ENCODE data around the gene CHRM5.
"Not testable (repeated sequence)": the region's sequence is repeated elsewhere in the genome, so short reads cannot be mapped to it uniquely, and the experiment has no call there.

CHRM5 gene

DNA sequence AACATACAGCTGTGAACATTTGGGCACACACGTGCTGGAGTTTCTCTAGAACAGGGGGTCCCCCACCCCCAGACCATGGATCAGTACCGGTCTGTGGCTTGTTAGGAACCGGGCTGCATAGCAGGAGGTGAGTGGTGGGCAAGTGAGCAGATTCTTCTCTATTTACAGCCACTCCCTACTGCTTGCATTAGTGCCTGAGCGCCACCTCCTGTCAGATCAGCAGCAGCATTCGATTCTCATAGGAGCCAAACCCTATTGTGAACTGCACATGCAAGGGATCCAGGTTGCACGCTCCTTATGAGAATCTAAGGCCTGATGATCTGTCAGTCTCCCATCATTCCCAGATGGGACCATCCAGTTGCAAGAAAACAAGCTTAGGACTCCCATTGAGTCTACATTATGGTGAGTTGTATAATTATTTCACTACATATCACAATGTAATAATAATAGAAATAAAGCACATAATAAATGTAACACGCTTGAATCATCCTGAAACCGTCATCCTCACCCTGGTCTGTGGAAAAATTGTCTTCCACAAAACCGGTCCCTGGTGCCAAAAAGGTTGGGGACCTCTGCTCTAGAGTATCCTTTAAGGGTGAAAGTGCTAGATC is 25.8 kb downstream of the CHRM5 start:
- peak; percentile 33 to 45 for DNase-seq

DNA sequence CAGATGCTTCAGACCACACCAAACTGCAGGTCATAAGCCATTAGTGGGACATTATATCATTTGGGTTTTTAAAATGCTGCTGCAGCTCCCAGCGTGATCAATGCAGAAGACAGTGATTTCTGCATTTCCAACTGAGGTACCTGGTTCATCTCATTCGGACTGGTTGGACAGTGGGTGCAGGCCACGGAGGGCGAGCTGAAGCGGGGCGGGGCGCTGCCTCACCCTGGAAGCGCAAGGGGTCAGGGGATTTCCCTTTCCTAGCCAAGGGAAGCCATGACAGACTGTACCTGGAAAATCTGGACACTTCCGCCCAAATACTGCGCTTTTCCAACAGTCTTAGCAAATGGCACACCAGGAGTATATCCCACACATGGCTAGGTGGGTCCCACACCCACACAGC is 27.4 kb downstream of the CHRM5 start:
- not testable (repeated sequence) for DNase-seq

DNA sequence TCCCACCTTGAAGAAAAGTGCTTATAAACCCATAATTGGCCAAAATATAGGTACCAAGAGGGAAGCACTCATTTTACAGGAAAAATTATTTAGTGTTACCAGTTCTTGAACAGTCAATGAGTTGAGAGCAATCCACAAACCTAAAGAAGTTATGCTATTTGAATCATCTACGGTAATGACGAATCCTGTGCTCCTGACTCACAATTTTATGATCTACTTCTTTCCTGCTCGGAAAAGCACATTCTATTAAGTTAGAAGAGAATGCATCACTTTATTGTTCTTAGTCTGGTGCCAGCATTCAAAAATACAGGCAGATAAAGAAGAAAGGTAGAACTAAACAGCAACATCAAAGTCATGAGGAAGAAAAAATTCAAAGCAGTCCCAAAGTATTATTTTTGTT is 33.2 kb downstream of the CHRM5 start:
- DNase-seq: no peak

DNA sequence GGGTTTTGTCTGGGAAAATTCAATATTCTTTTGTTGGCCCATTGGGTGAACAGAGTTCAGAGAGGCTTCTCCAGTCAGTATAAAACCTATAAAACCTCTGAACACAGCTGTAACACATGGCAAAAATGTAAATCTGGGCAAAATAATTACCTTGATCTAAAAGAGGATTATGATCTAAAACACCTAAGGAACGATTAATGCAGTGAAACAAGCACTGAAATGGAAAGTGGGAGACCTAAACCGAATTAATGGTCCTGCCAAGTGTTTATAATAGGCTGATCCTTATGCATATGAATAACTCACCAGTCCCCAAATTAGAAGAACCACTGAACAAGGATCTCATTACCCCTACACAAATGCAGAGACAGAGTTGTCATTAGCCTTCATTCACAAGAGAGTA is 38.1 kb downstream of the CHRM5 start:
- DNase-seq: no peak

DNA sequence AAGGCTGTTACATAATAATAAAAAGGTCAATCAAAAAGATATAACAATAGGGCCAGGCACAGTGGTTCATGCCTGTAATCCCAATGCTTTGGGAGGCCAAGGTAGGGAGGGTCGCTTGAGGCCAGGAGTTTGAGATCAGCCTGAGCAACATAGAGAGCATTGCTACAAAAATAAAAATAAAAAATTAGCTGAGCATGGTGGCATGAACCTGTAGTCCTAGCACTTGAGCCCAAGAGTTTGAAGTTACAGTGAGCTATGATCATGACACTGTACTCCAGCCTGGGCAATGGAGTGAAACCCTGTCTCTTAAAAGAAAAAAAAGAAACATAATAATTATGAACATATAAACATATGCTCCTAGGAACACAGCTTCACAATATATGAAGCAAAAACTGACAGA is 41.4 kb downstream of the CHRM5 start:
- DNase-seq: no peak

DNA sequence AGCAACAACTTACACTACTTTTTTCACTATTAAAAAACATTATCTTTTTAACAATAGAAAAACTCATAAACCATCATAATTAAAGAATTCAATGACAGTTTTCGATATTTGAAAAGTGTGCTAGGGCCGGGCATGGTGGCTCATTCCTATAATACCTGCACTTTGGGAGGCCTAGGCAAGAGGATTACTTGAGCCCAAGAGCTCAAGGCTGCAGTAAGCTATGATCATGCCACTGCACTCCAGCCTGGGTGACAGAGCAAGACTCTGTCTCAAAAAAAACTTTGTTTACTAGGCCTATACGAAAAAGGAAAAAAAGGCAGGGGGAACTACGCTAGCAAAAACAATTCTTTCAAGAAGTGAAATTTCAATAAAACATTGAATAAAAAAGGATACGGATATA is 42.6 kb downstream of the CHRM5 start:
- DNase-seq: no peak

DNA sequence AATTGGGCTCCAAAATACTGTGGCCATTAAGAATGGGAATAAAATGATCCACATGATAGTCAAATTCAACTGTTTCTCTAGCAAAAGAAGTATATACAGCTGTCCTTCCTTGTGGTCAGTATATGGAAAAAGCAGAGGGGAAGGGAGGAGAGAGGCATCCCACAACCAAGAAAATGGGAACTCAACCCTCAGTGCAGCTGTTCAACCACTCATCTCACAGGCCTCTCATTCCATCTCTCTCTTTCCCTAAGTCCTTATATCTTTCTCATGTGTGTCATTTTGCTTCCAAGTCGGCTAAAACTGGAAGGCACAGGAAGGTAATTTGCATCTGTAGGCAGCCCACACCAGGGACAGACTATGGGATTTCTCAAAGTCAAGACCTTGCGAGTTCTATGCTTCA is 43.2 kb downstream of the CHRM5 start:
- DNase-seq: no peak

DNA sequence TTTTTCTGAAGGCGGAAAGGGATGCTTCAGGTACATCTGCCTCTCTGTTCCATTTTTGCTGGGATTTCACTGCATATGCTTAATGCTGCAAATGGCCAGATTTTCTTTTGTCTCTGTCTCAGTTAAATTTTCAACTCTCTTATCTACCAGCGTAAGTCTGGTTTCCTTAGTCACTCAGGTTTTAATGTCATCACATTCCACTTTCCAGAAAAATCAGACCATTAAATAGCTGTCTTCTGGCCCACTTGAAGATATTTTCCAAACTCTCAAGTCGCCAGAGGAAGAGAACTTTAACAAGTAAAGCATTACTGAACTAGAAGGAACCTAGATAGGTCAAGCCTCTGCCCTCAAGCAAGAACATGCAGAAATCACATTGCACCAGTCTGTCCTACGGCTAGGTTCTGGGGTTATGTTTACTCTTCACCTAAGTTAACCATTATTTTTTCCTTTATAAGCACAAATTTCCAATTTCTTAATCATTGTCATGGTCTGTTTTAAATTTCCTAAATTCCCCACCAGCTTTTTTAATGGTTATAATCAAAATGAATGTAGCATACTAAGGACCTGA is 44.2 kb downstream of the CHRM5 start:
- DNase-seq: no peak

DNA sequence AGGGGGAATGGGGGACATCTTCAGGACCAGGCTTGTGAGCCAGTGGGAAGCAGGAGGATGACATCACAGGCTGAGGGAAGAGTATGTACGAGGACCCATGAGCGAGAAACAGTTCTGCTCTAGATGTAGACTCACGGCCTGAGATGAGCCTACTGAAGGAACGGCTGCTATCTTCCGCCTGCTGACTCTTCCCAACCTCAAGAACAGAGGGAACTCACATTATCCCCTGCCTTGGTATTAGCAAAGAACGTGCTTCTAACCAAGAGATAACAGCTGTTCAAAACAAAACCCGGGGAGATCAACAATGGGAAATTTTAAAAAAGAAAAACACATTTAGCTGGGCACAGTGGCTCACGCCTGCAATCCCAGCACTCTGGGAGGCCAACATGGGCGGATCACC is 45.4 kb downstream of the CHRM5 start:
- DNase-seq: no peak

DNA sequence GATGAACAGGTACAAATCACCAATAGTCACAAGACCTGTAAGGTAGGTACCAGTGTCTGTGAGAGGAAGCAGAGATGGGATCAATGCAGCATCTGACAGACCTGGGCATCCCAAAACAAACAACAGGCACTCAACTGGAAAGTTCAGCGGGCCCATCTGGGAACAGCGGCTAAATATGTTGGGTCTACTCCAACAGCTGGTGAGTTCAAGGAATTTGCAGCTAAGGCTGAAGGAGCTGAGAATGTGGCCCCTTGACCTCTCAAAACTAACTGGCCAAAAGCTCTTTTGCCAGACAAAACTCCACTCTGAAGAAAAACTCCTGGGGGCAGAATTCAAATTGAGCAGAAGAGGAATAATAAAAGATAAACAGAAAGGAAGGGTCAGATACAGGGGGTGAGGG is 46.3 kb downstream of the CHRM5 start:
- no peak for DNase-seq

DNA sequence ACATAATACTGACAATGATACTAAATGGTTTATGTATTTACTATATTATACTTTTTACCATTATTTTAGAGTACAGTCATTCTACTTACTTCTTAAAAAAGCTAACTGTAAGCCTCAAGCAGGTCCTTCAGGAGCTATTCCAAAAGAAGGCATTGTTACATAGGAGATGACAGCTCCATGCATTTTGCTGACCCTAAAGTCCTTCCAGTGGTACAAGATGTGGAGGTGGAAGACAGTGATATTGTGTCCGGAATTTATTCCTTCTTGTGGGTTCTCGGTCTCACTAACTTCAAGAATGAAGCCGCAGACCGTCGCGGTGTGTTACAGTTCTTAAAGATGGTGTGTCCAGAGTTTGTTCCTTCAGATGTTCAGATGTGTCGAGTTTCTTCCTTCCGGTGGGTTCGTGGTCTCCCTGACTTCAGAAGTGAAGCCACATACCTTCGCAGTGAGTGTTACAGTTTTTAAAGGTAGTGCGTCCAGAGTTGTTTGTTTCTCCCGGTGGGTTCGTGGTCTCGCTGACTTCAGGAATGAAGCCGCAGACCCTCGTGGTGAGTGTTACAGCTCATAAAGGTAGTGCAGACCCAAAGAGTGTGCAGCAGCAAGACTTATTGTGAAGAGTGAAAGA is 49.8 kb downstream of the CHRM5 start:
- DNase-seq: no peak

DNA sequence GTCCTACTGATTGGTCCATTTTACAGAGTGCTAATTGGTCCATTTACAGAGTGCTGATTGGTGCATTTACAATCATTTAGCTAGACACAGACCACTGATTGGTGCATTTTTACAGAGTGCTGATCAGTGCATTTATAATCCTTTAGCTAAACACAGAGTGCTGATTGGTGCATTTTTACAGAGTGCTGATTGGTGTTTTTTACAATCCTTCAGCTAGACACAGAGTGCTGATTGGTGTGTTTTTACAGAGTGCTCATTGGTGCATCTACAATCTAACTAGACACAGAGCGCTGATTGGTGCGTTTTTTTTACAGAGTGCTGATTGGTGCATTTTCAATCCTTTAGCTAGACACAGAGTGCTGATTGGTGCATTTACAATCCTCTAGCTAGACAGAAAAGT is 50.4 kb downstream of the CHRM5 start:
- DNase-seq: not testable (repeated sequence)

DNA sequence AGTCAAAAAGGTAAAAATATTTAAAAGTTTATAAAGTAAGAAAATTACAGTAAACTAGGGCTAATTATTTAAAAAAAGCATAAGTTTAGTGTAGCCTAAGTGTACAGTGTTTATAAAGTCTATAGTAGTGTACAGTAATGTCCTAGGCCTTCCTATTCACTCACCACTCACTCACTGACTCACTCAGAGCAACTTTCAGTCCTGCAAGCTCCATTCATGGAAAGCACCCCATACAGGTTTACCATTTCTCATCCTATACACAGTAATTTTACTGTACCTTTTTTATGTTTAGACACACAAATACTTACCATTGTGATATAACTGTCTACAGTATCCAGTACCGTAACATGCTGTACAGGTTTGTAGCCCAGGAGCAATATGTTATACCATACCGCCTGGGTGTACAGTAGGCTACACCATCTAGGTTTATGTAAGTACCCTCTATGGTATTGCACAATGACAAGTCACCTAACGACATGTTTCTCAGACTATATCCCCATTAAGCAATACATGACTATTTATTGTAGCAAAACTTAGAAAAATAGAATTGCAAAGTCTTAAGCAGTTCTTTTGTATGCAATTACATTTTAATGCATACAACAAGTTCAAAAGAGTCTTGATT is 51.2 kb downstream of the CHRM5 start:
- no peak for DNase-seq

DNA sequence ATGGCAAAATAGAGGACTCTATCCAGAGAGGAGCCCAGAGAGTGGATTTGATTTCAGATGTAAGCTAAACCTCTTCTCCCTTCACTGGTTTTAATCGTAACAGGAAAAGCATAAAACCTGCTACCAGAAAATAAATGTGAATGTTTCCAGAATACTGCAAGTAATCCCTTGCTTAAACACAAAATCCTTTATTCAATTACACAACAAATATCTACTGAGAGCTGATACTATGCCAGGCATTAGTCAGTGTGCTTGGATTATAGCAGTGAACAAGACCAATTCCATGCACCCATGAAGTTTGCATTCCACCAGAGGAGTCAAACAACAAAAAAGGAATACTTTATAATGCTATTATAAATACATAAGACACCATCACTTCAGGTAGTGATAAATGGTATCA is 55.6 kb downstream of the CHRM5 start:
- no peak for DNase-seq

DNA sequence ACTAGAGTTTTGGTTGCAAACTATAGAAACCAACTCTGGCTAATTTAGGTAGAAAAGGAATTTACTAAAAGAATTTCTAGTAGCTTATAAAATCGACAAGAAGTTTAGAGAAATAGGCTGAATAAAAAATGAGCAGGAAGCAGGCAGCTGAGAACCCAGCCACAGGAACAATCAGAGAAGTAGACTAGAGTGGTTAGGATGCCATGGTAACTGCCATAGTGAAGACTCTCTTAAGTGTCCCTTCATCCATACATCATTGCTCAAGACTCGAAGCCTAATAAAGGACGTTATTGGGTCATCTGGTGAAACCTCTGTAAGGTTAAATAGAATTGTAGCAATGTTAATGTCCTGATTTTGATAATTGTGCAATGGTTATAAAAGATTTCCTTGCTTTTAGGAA is 57.0 kb downstream of the CHRM5 start:
- DNase-seq: peak; percentile 0 to 5

DNA sequence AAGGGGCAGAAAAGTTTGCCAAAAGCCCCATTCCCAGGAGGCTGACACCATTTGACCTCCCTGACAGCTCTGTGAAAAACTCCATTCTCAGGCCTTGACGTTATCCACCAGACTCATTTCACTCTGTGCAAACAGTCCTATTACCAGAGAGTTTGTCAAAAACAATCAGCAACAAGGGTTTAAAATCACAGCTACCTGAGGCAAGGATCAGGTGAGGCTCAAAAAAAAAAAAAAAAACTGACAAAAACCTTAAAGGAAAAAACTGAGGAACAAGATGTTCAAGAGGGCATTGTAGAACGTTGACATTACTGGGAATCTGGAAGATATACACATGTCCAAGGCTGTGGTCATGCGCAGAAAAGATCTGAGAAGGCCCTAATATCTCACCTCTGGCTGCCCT is 59.3 kb downstream of the CHRM5 start:
- DNase-seq: no peak

DNA sequence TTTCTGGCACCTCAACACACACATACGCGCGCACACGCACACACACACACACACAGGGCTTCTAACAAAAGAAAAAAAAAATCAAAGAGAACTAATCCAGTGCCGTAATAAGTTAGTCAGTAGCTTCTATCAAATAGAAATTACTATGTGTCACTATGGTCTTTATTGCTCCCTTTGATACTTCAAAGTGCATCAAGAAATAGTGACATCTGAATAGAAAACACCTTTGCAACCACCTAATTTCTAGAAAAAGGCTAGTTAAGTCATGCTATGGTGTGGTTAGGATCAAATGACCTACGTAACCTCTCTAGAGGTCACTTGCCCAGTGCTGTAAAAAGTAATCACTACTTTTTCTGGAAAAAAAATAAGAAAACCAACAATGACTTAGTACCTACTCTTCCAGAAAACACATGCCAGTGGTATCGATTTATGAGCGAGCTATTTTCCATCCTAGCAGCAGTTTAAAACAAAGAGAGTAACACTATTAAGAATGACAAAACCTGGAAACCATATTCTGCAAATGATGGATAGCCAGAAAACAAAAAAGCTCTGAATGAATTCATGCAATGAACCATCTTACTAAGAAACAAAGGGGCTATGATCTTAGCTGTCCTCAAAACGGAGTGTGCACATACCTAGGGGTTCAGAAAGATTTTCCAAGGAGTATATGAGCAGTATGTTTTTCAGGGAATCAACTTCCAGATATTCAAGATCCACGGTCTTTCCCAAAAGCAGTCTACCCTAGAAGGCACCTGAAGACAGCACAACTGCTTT is 63.9 kb downstream of the CHRM5 start:
- no peak for DNase-seq

DNA sequence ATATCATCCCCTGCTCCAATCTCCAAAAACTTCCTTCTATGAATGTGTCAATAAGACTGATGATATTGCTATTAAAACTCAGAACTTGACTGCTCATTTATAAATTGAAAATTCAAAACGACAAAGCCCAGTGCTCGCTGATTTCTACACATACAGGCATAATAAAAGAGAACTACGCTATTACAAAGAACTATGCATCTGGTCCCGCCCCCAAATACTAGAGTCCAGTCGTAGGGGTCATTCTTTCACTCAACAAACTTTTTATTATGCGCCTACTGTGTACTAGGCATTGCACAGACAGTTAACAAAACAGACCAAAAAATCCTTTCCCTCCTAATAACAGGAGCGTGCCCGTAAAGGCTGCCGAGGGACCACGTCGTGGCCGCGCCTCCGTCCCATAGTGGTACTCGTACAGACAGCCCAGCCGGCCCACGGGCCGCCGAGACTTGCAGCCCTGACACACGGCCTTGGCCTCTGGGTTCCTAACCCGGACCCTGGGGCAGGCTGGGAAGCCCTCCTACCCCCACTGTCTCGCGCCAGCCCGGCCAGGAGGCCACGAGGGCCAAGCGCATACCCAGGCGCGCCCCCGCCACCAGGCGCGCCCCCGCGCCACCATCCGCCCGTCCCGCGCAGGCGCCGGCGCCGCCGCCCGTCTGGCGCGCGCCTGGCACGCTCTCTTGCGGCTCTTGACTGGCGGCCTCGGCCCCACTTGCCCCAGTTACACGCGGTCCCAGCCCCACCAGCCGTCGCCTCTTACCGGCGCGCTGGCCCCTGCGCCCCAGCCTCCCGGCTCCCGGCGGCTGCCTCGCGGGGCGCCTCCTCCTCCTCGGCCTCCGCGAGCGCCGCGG is 70.0 kb downstream of the CHRM5 start:
- peak; percentile 22 to 35 for DNase-seq

DNA sequence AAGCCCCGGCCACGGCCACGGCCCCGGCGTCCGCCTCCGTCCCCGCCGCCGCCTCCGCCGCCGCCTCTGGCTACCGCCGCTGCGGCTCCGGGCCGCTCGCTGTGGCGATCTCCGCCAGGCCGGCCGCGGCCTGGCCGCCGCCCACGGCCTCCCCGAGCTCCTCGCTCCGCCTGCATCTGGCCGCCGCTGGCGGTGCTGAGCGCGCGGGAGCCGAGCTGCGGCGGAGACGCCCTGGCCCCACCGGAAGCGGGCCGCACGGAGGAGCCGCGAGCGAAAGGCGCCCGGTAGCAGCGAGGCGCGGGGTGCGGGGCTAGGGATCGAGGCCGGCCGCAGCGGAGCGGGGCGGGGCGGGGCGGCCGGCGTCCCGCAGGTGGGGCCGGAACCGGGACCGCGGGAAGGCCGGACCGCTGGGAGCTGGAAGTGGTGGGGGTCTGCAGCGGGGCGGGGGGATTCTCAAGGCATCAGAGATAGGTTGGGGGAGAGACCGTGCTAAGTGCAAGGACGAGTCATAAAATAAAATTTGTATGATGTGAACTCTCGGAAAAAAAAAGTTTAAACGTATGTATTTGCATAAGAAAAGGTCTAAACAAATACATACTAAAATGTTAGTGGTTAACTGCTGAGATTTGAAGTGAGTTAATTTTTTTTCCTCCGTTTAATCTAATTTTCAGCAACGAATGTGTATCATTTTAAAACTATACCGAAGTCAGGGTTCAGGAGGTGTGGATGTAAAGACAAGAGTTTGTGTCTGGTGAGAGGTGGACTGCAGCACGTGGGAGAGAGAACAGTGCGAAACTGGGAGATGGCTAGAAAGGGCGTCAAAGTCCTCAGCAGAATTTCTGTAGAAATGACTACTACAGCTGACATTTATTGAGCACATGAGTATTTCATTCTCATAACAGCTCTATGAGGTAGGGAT is 70.8 kb downstream of the CHRM5 start, which contains the start of gene AVEN:
TSS of gene AVEN (minus strand) at position 334 of the 919 bp plus-strand sequence. CDS start at position 176, 158 bp downstream.
- DNase-seq: peak in 1 of 2 experiments; percentile 33

DNA sequence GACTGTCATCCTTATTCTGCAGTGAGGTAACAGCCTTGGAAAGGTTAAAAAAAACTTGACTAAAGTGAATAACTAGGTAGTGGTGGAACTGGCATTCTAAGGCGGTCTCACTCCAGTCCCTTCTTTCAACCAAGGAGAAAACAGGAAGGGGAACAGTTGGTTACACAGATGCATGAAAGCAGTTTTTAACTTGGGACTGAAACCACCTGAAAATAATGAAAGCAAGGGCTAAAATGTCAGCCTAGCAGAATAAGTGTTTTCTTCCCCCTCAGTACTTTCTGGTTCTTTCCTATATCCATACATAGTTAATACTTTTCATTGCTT is 71.5 kb downstream of the CHRM5 start:
- DNase-seq: peak; percentile 14 to 33

DNA sequence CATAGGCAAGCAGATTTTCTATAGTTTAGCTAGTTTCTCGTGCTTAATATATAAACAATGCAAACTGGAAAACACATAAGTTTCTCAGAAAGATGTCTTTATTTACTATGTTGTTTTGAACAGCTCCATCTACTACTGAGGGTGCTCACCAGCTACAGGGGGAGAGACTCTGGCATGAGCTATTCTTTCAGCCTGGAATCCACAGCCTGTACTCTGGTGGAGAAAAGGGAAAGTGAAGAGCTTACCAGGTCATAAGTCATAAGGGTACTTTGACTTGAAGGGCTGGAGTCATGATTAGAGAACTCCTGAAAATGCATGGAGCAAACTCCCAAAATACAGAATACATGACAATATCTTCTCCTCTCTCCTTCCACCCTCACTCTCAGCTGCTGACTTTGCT is 75.1 kb downstream of the CHRM5 start:
- no peak for DNase-seq

Measured in Kasumi-1 (cell line).